HepG2 (cell line): ENCODE results near the gene MED22. TPM values are rescaled to one million over a fixed set of nuclear protein-coding genes. Genes with fewer than 3 reads are reported as not detected.

ENCODE experiments used
- ATRX ChIP-seq: sonication (generic); formaldehyde crosslinking; IDR thresholded peaks from 2 replicates; pipeline ENCODE4 v1.4.0; 2020; ENCODE audit warnings: missing genetic modification reagents, borderline replicate concordance
- BCL6 ChIP-seq: IDR thresholded peaks from 2 replicates; pipeline ENCODE4 v1.6.1; 2016; ENCODE audit warnings: missing genetic modification reagents, missing compliant biosample characterization
- BRD4 ChIP-seq: sonication (generic); formaldehyde crosslinking; IDR thresholded peaks from 2 replicates; pipeline ENCODE4 v1.4.0; 2020; ENCODE audit warnings: missing genetic modification reagents
- CENPBD1 ChIP-seq: sonication (generic); formaldehyde crosslinking; IDR thresholded peaks from 2 replicates; pipeline ENCODE4 v1.8.0; 2022; ENCODE audit warnings: missing genetic modification reagents, low read depth, mild to moderate bottlenecking, borderline replicate concordance
- E2F5 ChIP-seq: sonication (generic); formaldehyde crosslinking; conservative IDR thresholded peaks from 2 replicates; pipeline ENCODE4 v1.4.0; 2020; ENCODE audit warnings: missing genetic modification reagents
- GPN1 ChIP-seq: sonication (generic); formaldehyde crosslinking; IDR thresholded peaks from 2 replicates; pipeline ENCODE4 v1.5.1; 2020; ENCODE audit warnings: missing genetic modification reagents, borderline replicate concordance
- MAX ChIP-seq: IDR thresholded peaks from 2 replicates; pipeline ENCODE4 v1.6.1; 2012; ENCODE audit warnings: inconsistent platforms
- MAZ ChIP-seq, 2 experiments: sonication (generic) in 1 of 2; formaldehyde crosslinking in 1 of 2; IDR thresholded peaks; 2 replicates each; pipeline versions ENCODE4 v1.5.0 to v1.6.1; 2012 to 2020; ENCODE audit warnings: low read depth in 2 of 2, mild to moderate bottlenecking in 2 of 2, borderline replicate concordance in 1 of 2, improper control_type of control experiment in 1 of 2, low read length in 1 of 2, missing genetic modification reagents in 1 of 2, moderate library complexity in 1 of 2
- MBD4 ChIP-seq: IDR thresholded peaks from 2 replicates; pipeline ENCODE4 v1.6.1; 2012; ENCODE audit warnings: low read length, inconsistent platforms, borderline replicate concordance
- NR1H2 ChIP-seq: sonication (generic); formaldehyde crosslinking; IDR thresholded peaks from 2 replicates; pipeline ENCODE4 v1.8.1; 2022; ENCODE audit warnings: low read depth, missing genetic modification reagents, borderline replicate concordance
- NR2F1 ChIP-seq, 2 experiments: fragments of 450-650 bp in 1 of 2; formaldehyde crosslinking in 1 of 2; IDR thresholded peaks; 2 replicates each; pipeline versions ENCODE4 v1.5.0 to v1.6.1; 2016 to 2020; ENCODE audit warnings: mild to moderate bottlenecking in 1 of 2, missing compliant biosample characterization in 1 of 2, missing genetic modification reagents in 1 of 2, moderate library complexity in 1 of 2
- PCBP1 ChIP-seq: fragments of 200-400 bp; formaldehyde crosslinking; IDR thresholded peaks from 2 replicates; pipeline ENCODE4 v1.6.1; 2017; ENCODE audit warnings: mild to moderate bottlenecking, low read depth, low read length, borderline replicate concordance
- PLRG1 ChIP-seq: fragments of 450-650 bp; conservative IDR thresholded peaks from 2 replicates; pipeline ENCODE4 v1.6.1; 2016
- POLR2AphosphoS2 ChIP-seq: IDR thresholded peaks from 2 replicates; pipeline ENCODE4 v1.6.1; 2011; ENCODE audit warnings: low read depth, low read length, improper control_type of control experiment
- RARG ChIP-seq: sonication (generic); formaldehyde crosslinking; IDR thresholded peaks from 2 replicates; pipeline ENCODE4 v1.4.0; 2020; ENCODE audit warnings: low read depth, mild to moderate bottlenecking, missing genetic modification reagents
- RCOR2 ChIP-seq: IDR thresholded peaks from 2 replicates; pipeline ENCODE4 v1.6.1; 2016; ENCODE audit warnings: missing biosample characterization, missing genetic modification reagents
- RFXAP ChIP-seq: sonication (generic); formaldehyde crosslinking; IDR thresholded peaks from 2 replicates; pipeline ENCODE4 v1.4.0; 2020; ENCODE audit warnings: missing genetic modification reagents, borderline replicate concordance
- SIN3A ChIP-seq: IDR thresholded peaks from 2 replicates; pipeline ENCODE4 v1.6.1; 2011; ENCODE audit warnings: low read depth, mild to moderate bottlenecking, control low read depth, low read length, borderline replicate concordance
- TBP ChIP-seq: sonication (generic); formaldehyde crosslinking; IDR thresholded peaks from 2 replicates; pipeline ENCODE4 v1.5.0; 2020; ENCODE audit warnings: missing genetic modification reagents
- ZFYVE20 ChIP-seq: sonication (generic); formaldehyde crosslinking; IDR thresholded peaks from 2 replicates; pipeline ENCODE4 v1.8.0; 2023; ENCODE audit warnings: low read depth, mild to moderate bottlenecking, moderate library complexity, missing genetic modification reagents, borderline replicate concordance
- ZMYM3 ChIP-seq: sonication (generic); formaldehyde crosslinking; IDR thresholded peaks from 2 replicates; pipeline ENCODE4 v1.5.1; 2020; ENCODE audit warnings: mild to moderate bottlenecking, missing genetic modification reagents
- ZNF280D ChIP-seq: sonication (generic); formaldehyde crosslinking; IDR thresholded peaks from 2 replicates; pipeline ENCODE4 v1.5.1; 2020; ENCODE audit warnings: mild to moderate bottlenecking, missing genetic modification reagents
- ZNF34 ChIP-seq: sonication (generic); formaldehyde crosslinking; IDR thresholded peaks from 2 replicates; pipeline ENCODE4 v1.4.0; 2020; ENCODE audit warnings: mild to moderate bottlenecking, missing genetic modification reagents, borderline replicate concordance
- ZNF598 ChIP-seq: sonication (generic); formaldehyde crosslinking; IDR thresholded peaks from 2 replicates; pipeline ENCODE4 v1.5.1; 2020; ENCODE audit warnings: mild to moderate bottlenecking, missing genetic modification reagents, borderline replicate concordance
- ZNF879 ChIP-seq: sonication (generic); formaldehyde crosslinking; IDR thresholded peaks from 2 replicates; pipeline ENCODE4 v1.8.1; 2023; ENCODE audit warnings: missing genetic modification reagents
- polyA plus RNA-seq, 8 experiments: library from polyadenylated mRNA; depleted of rRNA in 3 of 8; stranded (reverse) in 7 of 8; unstranded in 1 of 8; fragments of >200 nt; fragmentation: Illumina TruSeq in 4 of 8; extraction: Trizol in 4 of 8; gene quantifications; 2 replicates each; pipeline versions ENCODE4 v1.2.1 to v1.2.3, GENCODE V29; 2011 to 2016; ENCODE audit warnings: low read depth in 4 of 8, missing spikeins in 1 of 8, mixed read lengths in 1 of 8; ENCODE audit not compliant: insufficient read depth in 1 of 8
- total RNA-seq, 5 experiments: library from RNA; depleted of rRNA; stranded (reverse); fragments of >200 nt; fragmentation: Illumina TruSeq; extraction: Trizol; gene quantifications; 2 replicates each; pipeline ENCODE4 v1.2.3, GENCODE V29; 2016; ENCODE audit warnings: low read depth in 1 of 5

MED22 gene
- total and polyA plus RNA-seq, 2 of the 13 experiments (the other 11 are each of a cell fraction or from before 2014, with no cell fraction given): 15.8 to 22.1 TPM

GRCh38 chr9:133377721-133378216 is 29.8 kb upstream of the MED22 start (continued):
- TF ChIP-seq MBD4: no peak
- no peak for TF ChIP-seq RCOR2 (CRISPR knock-in tag)
- TF ChIP-seq PCBP1: no peak
- TF ChIP-seq NR2F1 (CRISPR knock-in tag; IDR thresholded peaks at IDR 0.05): no peak
- peak; percentile 54; the same call in 1 of the 2 replicates for TF ChIP-seq RFXAP (CRISPR knock-in tag)
- TF ChIP-seq CENPBD1 (CRISPR knock-in tag): no peak
- TF ChIP-seq POLR2AphosphoS2: no peak
- no peak for TF ChIP-seq ZNF879
- no peak for TF ChIP-seq NR1H2 (CRISPR knock-in tag)
- no peak for TF ChIP-seq BCL6 (CRISPR knock-in tag)
- no peak for TF ChIP-seq ZFYVE20 (CRISPR knock-in tag)
- TF ChIP-seq ZNF34 (CRISPR knock-in tag): no peak
- no peak for TF ChIP-seq ZNF598 (CRISPR knock-in tag)
- no peak for TF ChIP-seq TBP (CRISPR knock-in tag)
- TF ChIP-seq E2F5 (CRISPR knock-in tag): no peak
- TF ChIP-seq RARG (CRISPR knock-in tag): no peak
- TF ChIP-seq ATRX (CRISPR knock-in tag): no peak
- no peak for TF ChIP-seq BRD4 (CRISPR knock-in tag)
- no peak for TF ChIP-seq MAZ (IDR thresholded peaks at IDR 0.05; ENCODE audit: borderline replicate concordance, low read depth, low read length)
- TF ChIP-seq MAZ (CRISPR knock-in tag; IDR thresholded peaks at IDR 0.05; ENCODE audit: low read depth): no peak
- no peak for TF ChIP-seq GPN1 (CRISPR knock-in tag)
- TF ChIP-seq ZMYM3 (CRISPR knock-in tag): no peak
- TF ChIP-seq ZNF280D (CRISPR knock-in tag): no peak
- TF ChIP-seq SIN3A: no peak
- TF ChIP-seq MAX: peak; percentile 17; the same call in 1 of the 2 replicates
- TF ChIP-seq PLRG1: no peak
